Measurements from ENCODE around the gene ZBTB5.
"Not testable (repeated sequence)": the region's sequence is repeated elsewhere in the genome, so short reads cannot be mapped to it uniquely, and the experiment has no call there.

The ZBTB5 gene

DNA sequence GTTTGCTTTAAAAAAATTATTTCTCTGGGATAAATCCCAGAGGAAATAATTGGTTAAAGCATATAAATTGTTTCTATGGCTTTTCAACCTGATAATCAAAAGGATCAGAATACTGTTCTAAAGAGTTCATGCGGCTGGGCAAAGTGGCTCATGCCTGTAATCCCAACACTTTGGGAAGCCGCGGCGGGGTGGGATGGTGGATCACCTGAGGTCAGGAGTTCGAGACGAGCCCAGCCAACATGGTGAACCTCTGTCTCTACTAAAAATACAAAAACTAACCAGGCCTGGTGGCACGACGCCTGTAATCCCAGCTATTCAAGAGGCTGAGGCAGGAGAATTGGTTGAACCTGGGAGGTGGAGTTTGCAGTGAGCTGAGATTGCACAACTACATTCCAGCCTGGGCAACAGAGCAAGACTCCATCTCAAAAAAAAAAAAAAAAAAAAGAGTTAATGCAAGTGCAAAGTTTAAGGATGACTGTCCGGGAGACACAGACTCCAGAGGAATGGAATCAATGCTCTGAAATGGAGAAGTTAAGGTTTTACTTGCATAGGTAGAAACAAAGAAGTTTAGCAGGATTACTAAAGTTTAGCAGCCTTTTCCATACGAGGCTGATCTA, 59.4 kb downstream of the ZBTB5 start:
- no peak for DNase-seq (ENCODE audit: low spot score)

GRCh38 chr9:37405350-37405749, 59.9 kb downstream of the ZBTB5 start:
- DNase-seq (ENCODE audit: low spot score): no peak

DNA sequence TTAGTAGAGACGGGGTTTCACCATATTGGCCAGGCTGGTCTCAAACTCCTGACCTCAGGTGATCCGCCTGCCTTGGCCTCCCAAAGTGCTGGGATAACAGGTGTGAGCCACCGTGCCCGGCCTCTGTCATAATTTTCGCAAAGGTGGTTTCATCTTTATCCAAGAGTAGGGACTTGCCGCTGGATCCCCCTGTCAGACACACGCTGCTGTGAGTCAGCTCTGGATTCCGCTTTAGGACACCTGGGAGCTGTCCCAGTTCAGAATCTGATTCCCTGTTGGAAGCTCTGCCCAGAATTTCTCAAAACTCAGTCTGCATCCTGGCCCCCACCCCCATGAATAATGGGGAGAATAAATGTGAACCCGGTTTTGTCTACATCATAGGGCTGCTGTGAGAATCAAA, 60.7 kb downstream of the ZBTB5 start:
- DNase-seq (ENCODE audit: low spot score): no peak

- no peak for DNase-seq (ENCODE audit: low spot score)
These were observed 65.9 kb downstream of the ZBTB5 start for GRCh38 chr9:37399336-37399735.

DNA sequence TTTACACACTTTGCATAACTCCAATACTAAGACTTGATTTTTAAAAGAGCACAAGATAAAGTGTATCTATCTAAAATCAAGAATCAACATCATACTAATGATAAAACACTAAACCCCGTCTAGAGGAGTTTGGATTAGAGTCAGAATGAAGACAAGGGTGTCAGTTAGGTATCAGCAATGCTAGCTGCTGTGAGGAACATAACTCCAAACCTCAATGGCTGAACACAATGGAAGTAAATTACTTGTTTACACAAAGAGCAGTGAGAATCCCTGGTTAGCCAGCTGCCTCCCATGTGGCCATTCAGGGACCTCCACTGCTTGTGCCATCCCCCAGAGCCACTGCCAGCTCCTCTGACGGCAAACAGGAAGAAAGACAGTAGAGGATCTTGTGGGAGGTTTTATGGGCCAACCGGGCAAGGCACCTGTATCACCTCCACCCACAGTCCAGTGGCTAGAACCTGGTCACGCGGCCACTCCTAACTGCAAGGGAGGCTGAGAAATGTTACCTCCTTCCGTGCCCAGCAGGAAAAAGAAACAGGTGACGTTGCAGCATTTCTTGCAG, 66.7 kb downstream of the ZBTB5 start:
- no peak for DNase-seq (ENCODE audit: low spot score)

- not testable (repeated sequence) for DNase-seq (ENCODE audit: low spot score)
These were observed 67.3 kb downstream of the ZBTB5 start for GRCh38 chr9:37397948-37398347.

DNA sequence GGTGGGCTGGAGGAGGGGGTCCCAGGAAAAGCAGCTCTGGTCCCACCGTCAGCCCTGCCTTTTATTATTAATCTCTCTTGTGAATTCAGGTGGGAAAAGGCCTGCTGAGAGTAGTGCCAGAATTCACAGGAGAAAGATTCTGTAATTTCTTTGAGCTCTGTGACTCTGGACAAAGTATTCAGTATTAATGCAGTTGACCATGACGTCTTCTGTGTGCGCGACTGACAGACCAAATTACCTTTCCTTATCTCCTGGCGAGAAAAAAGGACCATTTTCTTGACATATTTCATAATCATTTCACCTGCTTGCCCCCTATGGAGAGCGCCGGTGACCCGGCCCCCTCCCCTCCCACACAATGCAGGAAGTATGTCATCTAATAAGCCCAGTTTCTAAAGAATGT, 69.6 kb downstream of the ZBTB5 start:
- no peak for DNase-seq (ENCODE audit: low spot score)

- DNase-seq (ENCODE audit: low spot score): no peak
These were observed 70.0 kb downstream of the ZBTB5 start for GRCh38 chr9:37395229-37395628.

GRCh38 chr9:37392272-37392671, 73.0 kb downstream of the ZBTB5 start:
- no peak for DNase-seq (ENCODE audit: low spot score)

DNA sequence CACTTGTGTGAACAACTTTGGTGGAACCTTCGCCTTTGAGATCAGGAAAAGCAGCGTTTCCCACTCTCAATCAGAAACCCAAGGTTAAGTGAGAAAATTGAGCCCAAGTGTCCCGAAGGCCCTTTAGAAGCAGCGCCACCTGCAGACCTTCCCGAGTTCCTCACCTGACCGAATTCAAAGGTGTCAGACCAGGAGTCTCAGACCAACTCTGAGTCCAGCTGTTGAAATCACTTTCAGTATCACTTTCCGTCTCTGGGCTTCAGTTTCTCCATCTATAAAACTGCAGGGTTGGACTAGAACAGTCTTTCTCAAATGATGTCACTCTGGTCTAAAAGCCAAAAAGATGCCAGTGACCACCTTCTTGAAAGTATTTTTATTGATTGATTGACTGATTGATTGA, 74.5 kb downstream of the ZBTB5 start:
- DNase-seq (ENCODE audit: low spot score): no peak
